ENCODE data around the gene MAP1S.

- TF ChIP-seq SP1 (IDR thresholded peaks at IDR 0.05) (no peak), BHLHE40 (IDR thresholded peaks at IDR 0.05; ENCODE audit: borderline replicate concordance) (no peak), ARNT (IDR thresholded peaks at IDR 0.05) (no peak), LEF1 (IDR thresholded peaks at IDR 0.05; ENCODE audit: borderline replicate concordance) (no peak), CTBP1 (IDR thresholded peaks at IDR 0.05; ENCODE audit: borderline replicate concordance) (no peak)
Measured at GRCh38 chr19:17735410-17735809, 16.1 kb downstream of the MAP1S start.

Measured in HEK293T (cell line).